ENCODE measurements around the gene ARL8A.

GRCh38 chr1:202123336-202123813 lies 21.2 kb downstream of the ARL8A start:
- TF ChIP-seq CTCF (IDR thresholded peaks at IDR 0.05; ENCODE audit: low read depth, low read length, missing input control) (no peak), MAX (IDR thresholded peaks at IDR 0.05) (no peak), TAF1 (conservative IDR thresholded peaks at IDR 0.05) (no peak), YY1 (IDR thresholded peaks at IDR 0.05) (no peak), JUND (IDR thresholded peaks at IDR 0.05) (no peak), REST (IDR thresholded peaks at IDR 0.05) (no peak), EGR1 (IDR thresholded peaks at IDR 0.05; ENCODE audit: low read depth in 2 of 2) (no peak), FOXA1 (IDR thresholded peaks at IDR 0.05) (no peak), NR2F2 (IDR thresholded peaks at IDR 0.05) (no peak), RAD21 (IDR thresholded peaks at IDR 0.05) (no peak), ZBTB33 (IDR thresholded peaks at IDR 0.05) (no peak), HNF4A (conservative IDR thresholded peaks at IDR 0.05) (no peak)
